ENCODE results near the gene SORCS2.

Gene SORCS2

GRCh38 chr4:7422151-7422897 is 230.0 kb downstream of the SORCS2 start:
- DNase-seq = no peak

DNA sequence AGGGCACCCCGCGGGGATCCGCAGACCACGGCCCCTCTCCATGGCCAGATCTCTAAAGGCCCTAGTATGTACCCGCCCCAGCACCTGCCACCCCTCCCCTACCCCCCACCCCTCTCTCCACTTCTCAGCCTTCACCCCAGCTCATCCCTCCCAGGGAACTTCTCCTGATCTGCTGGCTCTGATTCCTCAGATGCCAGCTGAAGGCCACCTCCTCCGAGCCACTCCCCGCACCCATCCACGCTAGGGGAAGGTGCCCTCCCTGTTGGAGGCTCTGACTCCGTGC is 230.5 kb downstream of the SORCS2 start:
- no peak for DNase-seq

- DNase-seq = no peak
Observed at GRCh38 chr4:7423391-7423790, 231.1 kb downstream of the SORCS2 start.

GRCh38 chr4:7423801-7424552 is 231.6 kb downstream of the SORCS2 start:
- no peak for DNase-seq

DNA sequence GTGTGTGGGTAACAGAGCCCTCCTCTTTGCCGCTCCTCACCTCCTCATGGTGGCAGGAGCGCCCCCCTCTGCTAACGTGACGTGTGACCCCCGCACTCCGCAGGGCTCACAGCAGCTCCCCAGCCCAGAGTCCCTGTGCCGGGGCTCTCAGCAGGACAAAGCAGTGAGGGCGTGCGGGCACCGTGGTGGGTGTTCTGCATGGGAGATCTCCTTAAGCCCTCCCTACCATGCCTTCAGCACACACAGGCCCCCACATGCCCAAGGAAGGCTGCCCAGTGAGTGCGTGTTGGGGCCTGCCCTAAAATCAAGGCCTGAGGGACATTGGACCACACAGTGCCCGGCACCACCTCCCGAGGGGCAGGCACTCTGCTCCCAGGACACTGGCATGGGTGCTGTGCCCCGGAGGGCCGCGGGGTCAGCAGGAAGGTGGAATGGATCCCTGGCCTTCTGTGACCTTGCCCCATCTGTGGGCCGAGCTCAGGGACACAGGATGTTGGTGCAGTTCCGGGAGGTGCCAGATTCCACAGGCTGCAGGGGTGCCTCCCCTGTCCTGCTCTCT is 232.3 kb downstream of the SORCS2 start:
- no peak for DNase-seq

- DNase-seq = no peak
Observed at GRCh38 chr4:7425124-7425523, 232.8 kb downstream of the SORCS2 start.

GRCh38 chr4:7425591-7426468 is 233.5 kb downstream of the SORCS2 start:
- DNase-seq = no peak

DNA sequence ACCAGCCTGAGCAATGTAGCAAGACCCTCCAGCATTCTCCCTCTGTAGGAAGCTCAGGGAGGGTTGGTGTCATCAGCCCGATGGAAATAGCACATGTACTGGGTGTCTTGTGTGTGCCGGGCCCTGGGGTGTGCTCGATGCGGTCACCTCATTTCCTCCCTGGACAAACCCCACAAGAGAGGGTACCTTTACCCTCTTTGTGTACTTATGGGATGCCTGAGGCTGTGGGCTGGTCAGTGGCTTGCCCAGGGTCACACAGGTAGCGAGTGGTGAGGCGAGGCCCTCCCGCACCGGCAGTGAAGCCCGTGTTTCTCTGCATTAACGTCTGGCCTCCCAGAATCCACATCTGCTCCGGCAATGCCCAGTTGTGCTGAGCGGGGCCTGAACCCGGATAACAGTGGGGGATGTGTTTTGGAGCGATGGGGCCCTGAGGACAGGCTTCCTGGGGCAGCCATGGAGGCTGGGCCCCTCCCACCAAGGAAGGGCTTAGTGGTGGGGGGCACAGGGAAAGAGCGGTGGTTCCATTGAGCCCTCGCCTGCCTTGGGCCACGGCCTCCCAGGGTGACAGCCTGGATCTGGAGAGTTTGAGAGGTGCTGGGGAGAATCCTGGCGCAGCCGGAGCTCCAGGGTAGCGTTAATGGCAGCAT is 234.3 kb downstream of the SORCS2 start:
- no peak for DNase-seq

DNA sequence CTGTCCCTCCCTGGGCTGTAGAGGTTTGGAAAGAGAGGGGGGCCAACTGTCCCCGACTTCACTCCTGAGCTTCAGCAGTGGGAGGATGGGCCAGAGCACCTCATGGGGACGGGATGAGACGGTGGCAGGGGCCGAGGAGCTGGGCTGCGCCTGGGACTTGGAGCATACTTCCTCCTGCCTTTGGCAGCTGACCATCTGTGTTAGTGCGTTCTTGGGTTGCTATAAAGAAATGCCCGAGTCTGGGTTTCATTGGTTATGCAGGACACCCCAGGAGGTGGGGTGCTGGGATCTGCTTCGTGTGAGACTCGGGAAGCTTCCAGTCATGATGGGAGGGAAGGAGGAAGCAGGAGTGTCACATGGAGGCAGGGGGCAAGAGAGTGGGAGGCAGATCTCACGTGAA is 235.0 kb downstream of the SORCS2 start:
- DNase-seq = no peak

DNA sequence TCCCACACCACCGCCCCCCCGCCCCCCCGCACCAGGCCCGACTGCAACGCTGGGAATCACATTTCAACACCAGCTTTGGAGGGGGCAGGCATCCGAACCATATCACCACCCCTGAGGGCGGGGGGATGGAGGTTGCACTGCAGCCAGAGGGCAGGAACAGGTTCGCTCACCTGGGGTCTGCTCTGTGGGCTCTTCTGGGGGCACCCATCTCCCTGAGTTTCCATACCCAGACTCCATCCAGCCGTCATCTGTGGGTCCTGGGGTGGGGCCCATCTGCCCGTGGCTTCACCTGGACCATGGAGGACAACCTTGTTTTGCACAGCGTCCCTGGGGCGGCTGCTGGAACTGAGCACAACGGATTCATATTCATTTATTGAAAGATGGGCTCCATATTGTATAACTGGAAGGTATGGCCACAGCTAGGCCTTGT is 235.5 kb downstream of the SORCS2 start:
- no peak for DNase-seq

GRCh38 chr4:7428261-7429068 is 236.1 kb downstream of the SORCS2 start:
- DNase-seq = no peak

- no peak for DNase-seq
Observed at GRCh38 chr4:7429069-7429416, 236.7 kb downstream of the SORCS2 start.

GRCh38 chr4:7429601-7430078 is 237.3 kb downstream of the SORCS2 start:
- no peak for DNase-seq

DNA sequence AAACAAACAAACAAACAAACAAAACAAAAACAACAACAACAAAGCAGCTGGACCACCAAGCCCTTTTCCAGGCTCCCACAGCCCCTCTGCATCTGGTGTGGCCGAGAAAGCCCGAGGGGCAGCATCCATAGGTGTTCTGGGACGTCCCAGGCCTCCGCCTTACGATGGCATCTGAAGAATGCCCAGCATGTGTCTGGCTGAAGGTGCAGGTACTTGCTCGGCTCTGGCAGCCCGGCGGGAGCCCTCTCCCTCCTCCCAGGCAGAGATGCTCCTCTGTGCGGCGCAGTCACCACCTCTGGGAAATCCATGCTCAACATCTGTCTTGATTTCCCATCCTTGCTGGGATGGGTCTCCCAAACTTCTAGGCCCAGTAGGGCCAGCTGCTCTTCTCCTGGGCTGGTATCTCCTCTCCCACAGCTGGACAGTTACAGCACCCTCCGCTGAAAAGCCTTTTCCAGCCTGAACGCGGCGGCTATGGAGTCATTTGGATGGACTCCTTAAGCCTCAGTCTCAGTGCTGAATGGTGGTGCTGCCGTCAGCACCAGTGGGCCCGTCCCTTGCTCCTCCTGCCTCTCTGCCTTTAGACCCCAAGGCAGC is 238.1 kb downstream of the SORCS2 start:
- no peak for DNase-seq

GRCh38 chr4:7430965-7431695 is 238.8 kb downstream of the SORCS2 start:
- no peak for DNase-seq

- no peak for DNase-seq
Observed at GRCh38 chr4:7431696-7432530, 239.6 kb downstream of the SORCS2 start.

DNA sequence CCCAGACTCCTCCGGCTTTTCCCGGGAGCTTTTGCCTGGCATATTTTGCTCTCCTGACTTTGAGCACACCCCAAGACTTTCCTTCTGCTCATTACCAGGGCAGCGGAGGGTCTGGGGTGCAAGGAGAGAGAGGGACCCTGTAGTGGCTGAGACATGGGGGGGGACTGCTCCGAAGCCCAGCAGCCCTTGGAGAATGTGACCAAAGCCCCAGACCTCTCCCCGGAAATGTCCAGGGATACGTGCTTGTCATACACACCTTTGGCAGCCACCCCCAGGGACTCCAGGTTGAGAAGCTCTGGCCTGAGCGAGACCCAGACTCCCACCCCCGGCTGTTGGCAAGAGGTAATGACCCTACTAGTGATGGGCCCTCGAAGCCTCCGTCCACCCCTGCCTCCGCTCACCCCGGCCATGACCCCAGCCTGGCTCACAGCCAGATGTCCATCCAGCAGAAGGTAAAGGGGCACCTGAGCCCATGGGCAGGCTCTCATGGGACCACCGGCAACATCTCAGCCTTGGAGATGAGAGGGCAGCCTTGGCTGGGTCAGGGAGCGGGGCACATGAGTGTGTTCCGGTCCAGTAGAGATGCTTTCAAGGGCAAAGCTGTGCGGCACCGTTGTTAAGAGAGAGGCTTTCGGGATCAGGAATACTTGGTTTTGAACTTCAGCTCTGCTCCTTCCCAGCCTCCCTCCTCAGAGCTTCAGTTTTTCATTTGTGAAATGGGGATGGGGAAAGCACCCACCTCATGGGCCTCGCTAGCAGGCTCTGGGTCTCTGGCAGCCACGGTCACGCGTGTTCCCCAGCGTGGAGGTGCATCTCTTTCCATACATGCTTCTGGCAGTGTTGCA is 240.4 kb downstream of the SORCS2 start:
- no peak for DNase-seq

GRCh38 chr4:7433376-7434140 is 241.2 kb downstream of the SORCS2 start:
- DNase-seq = no peak
